ENCODE data around the gene CORT.

The CORT gene, protein sequence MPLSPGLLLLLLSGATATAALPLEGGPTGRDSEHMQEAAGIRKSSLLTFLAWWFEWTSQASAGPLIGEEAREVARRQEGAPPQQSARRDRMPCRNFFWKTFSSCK

DNA sequence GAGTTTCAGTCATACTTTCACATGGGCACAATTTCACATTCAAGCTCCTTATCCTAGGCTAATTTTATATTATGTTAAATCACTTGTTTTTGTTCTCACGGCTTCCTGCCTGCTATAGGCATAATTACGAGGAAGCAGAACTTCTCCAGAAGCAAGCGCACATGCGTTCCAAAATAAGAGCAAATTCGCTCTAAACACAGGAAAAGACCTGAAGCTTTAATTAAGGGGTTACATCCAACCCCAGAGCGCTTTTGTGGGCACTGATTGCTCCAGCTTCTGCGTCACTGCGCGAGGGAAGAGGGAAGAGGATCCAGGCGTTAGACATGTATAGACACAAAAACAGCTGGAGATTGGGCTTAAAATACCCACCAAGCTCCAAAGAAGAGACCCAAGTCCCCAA is at the start of gene CORT:
CORT (plus strand) TSS at position 281 of the 400 bp plus-strand sequence. CDS start 193 bp downstream, outside the sequence.
- TF ChIP-seq, protein P1, sequence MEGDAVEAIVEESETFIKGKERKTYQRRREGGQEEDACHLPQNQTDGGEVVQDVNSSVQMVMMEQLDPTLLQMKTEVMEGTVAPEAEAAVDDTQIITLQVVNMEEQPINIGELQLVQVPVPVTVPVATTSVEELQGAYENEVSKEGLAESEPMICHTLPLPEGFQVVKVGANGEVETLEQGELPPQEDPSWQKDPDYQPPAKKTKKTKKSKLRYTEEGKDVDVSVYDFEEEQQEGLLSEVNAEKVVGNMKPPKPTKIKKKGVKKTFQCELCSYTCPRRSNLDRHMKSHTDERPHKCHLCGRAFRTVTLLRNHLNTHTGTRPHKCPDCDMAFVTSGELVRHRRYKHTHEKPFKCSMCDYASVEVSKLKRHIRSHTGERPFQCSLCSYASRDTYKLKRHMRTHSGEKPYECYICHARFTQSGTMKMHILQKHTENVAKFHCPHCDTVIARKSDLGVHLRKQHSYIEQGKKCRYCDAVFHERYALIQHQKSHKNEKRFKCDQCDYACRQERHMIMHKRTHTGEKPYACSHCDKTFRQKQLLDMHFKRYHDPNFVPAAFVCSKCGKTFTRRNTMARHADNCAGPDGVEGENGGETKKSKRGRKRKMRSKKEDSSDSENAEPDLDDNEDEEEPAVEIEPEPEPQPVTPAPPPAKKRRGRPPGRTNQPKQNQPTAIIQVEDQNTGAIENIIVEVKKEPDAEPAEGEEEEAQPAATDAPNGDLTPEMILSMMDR (conservative IDR thresholded peaks at IDR 0.05; ENCODE audit: low read depth, low read length), result no peak
- H3K27me3 ChIP-seq (ENCODE audit: insufficient read depth, low read depth), result no peaks in the 10 kb centered on the region
- H2AFZ ChIP-seq (ENCODE audit: low read depth), result no peak within 1 kb of the TSS
- H3K4me2 ChIP-seq, result no peak within 1 kb of the TSS
- H3K4me1 ChIP-seq (ENCODE audit: low read depth, poor library complexity, severe bottlenecking), result no peaks in the 10 kb centered on the region
- H3K9ac ChIP-seq, result no peak within 1 kb of the TSS
- no peaks in the 10 kb centered on the region for H4K20me1 ChIP-seq (ENCODE audit: insufficient read depth)
- H3K36me3 ChIP-seq (ENCODE audit: insufficient read depth), result no peaks in the 10 kb centered on the region
- H3K27ac ChIP-seq, result no peak within 1 kb of the TSS
- no peaks in the 10 kb centered on the region for H3K79me2 ChIP-seq (ENCODE audit: insufficient read depth, low read depth)
- H3K4me3 ChIP-seq (IDR thresholded peaks at IDR 0.05; ENCODE audit: insufficient read depth, low read depth, low read length), result no peak within 1 kb of the TSS

DNA sequence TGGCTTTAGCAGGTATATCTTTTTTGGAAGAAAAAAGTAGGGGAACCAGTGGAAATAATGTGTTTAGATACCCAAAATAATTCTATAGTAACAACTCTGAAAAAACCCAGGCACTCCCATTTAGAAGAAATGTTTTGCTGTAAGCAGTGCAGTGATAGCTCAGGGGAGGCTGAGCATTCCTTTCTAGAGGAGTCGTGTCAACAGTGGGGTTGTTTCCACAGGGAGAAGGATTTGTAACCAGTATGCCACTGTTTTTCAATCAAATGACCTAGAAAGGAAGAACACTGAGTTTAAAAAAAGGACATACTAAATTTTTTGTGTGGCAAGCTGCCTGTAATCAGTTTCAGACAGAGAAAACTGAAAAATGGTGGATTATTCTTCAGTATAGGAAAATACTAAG is 48.5 kb upstream of the CORT start:
- no peak overlapping the region for H3K9ac ChIP-seq
- peaks cover 24% of the 10 kb centered on the region for H3K4me1 ChIP-seq (ENCODE audit: low read depth, poor library complexity, severe bottlenecking)
- no peak overlapping the region for H3K27ac ChIP-seq
- H3K27me3 ChIP-seq (ENCODE audit: insufficient read depth, low read depth), result no peaks in the 10 kb centered on the region
- TF ChIP-seq, protein P1 (conservative IDR thresholded peaks at IDR 0.05; ENCODE audit: low read depth, low read length), result no peak
- H3K4me2 ChIP-seq, result peak overlapping the region; percentile 94; the same call in 1 of the 2 replicates
- peaks cover 27% of the 10 kb centered on the region; the same call in 1 of the 2 replicates for H3K36me3 ChIP-seq (ENCODE audit: insufficient read depth)
- no peak overlapping the region for H2AFZ ChIP-seq (ENCODE audit: low read depth)
- H3K79me2 ChIP-seq (ENCODE audit: insufficient read depth, low read depth), result peaks cover 31% of the 10 kb centered on the region
- no peak overlapping the region for H3K4me3 ChIP-seq (IDR thresholded peaks at IDR 0.05; ENCODE audit: insufficient read depth, low read depth, low read length)
- H4K20me1 ChIP-seq (ENCODE audit: insufficient read depth), result no peaks in the 10 kb centered on the region

DNA sequence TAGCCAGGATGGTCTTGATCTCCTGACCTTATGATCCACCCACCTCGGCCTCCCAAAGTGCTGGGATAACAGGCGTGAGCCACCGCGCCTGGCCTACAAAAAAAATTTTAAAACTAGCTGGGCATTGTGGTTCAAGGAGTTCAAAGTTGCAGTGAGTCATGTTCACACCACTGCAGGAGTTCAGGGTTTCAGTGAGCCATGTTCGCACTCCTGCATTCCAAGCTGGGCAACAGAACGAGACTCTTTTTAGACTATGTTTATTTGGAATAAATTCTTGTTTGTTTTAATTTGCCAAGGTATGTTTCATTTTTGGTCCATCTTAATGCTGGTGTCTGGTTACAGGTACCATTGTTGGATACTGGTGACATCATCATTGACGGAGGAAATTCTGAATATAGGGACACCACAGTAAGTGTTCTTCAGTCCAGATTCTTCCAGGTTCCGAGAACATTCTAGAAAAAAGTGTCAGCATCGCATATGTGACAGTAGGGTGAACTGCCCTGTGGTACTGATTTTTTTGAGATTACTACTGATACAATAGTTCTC is 47.0 kb upstream of the CORT start:
- Histone ChIP-seq H3K4me1 (ENCODE audit: low read depth, poor library complexity, severe bottlenecking) (peaks cover 21% of the 10 kb centered on the region), H4K20me1 (ENCODE audit: insufficient read depth) (no peaks in the 10 kb centered on the region), H3K36me3 (ENCODE audit: insufficient read depth) (peaks cover 33% of the 10 kb centered on the region; the same call in 1 of the 2 replicates), H2AFZ (ENCODE audit: low read depth) (no peak overlapping the region), H3K4me2 (no peak overlapping the region), H3K27me3 (ENCODE audit: insufficient read depth, low read depth) (no peaks in the 10 kb centered on the region), H3K9ac (no peak overlapping the region), H3K27ac (no peak overlapping the region), H3K4me3 (IDR thresholded peaks at IDR 0.05; ENCODE audit: insufficient read depth, low read depth, low read length) (no peak overlapping the region), H3K79me2 (ENCODE audit: insufficient read depth, low read depth) (peaks cover 31% of the 10 kb centered on the region)
- TF ChIP-seq, protein P1 (conservative IDR thresholded peaks at IDR 0.05; ENCODE audit: low read depth, low read length), result no peak

DNA sequence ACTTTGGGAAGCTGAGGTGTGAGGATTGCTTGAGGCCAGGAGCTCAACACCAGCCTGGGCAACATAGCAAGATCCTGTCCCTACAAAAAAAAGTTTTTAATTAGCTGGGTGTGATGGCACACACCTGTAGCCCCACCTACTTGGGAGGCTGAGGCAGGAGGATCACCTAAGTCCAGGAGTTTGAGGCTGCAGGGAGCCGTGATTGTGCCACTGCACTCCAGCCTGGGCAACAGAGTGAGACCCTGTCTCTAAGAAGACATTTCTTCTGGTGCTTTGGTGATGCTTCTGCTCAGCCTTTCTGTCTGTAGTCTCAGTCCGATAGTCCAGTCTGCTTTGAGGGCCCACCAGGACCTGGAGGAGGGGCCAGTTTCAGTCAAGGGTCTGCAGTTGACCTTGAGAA is 42.6 kb upstream of the CORT start:
- H3K27me3 ChIP-seq (ENCODE audit: insufficient read depth, low read depth), result no peaks in the 10 kb centered on the region
- H3K4me2 ChIP-seq, result no peak overlapping the region
- H3K36me3 ChIP-seq (ENCODE audit: insufficient read depth), result peaks cover 30% of the 10 kb centered on the region; the same call in 1 of the 2 replicates
- no peak overlapping the region for H3K9ac ChIP-seq
- no peak overlapping the region for H3K4me3 ChIP-seq (IDR thresholded peaks at IDR 0.05; ENCODE audit: insufficient read depth, low read depth, low read length)
- no peak overlapping the region for H3K27ac ChIP-seq
- no peaks in the 10 kb centered on the region for H4K20me1 ChIP-seq (ENCODE audit: insufficient read depth)
- H3K79me2 ChIP-seq (ENCODE audit: insufficient read depth, low read depth), result peaks cover 4% of the 10 kb centered on the region; the same call in 1 of the 2 replicates
- TF ChIP-seq, protein P1 (conservative IDR thresholded peaks at IDR 0.05; ENCODE audit: low read depth, low read length), result no peak
- H2AFZ ChIP-seq (ENCODE audit: low read depth), result no peak overlapping the region
- no peaks in the 10 kb centered on the region for H3K4me1 ChIP-seq (ENCODE audit: low read depth, poor library complexity, severe bottlenecking)
